ENCODE results near the gene CREB1. TPM values are rescaled to one million over a fixed set of nuclear protein-coding genes. Genes with fewer than 3 reads are reported as not detected.

Gene CREB1
- total RNA-seq, 1 experiment from 2014 or later: 43.5 TPM

DNA sequence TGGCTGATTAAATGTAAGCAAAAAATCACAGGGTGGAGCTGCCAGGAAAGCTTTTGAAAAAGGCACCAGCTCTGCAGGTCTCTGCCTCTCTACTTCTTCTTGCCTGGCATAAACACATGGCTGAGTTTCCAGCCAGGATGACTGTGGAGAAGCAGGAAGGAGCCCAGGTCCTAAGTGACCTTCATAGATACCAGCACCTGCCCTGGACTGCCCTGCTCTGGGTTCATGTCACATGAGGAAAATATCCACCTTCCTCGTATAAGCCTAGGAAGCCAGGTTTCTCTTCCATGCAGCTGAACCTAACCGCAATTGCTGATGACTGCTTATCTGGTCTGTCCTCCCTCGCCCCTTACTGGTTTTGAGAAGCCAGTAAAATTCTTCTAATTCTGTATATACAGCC, 47.8 kb upstream of the CREB1 start:
- Histone ChIP-seq H3K4me2 (ENCODE audit: low read length) (peak overlapping the region; percentile 47; the same call in 1 of the 2 replicates), H3K9me3 (ENCODE audit: low read length) (no peaks in the 10 kb centered on the region), H3K4me1 (ENCODE audit: insufficient read depth, low read length) (peaks cover 34% of the 10 kb centered on the region), H3K79me2 (ENCODE audit: low read length) (no peaks in the 10 kb centered on the region), H3K4me3 (ENCODE audit: low read length) (no peak overlapping the region), H3F3A (ENCODE audit: low read length, unreplicated experiment) (no peaks in the 10 kb centered on the region), H3K36me3 (ENCODE audit: low read depth, low read length) (no peaks in the 10 kb centered on the region), H3K27me3 (ENCODE audit: low read length) (no peaks in the 10 kb centered on the region), H3K27ac (ENCODE audit: low read length) (peak overlapping the region; percentile 59; the same call in 1 of the 2 replicates), H2AFZ (ENCODE audit: low read length) (0 out of 2 replicates have a peak overlapping the region, but pooled peaks have one; percentile 25), H3K9me2 (replicated peaks; ENCODE audit: low read length) (no peaks in the 10 kb centered on the region), H3K9ac (ENCODE audit: low read length) (no peak overlapping the region), H4K20me1 (ENCODE audit: low read length) (no peaks in the 10 kb centered on the region)
- ChIA-PET CTCF (no interaction called here), POLR2A (ENCODE audit: unreplicated experiment) (no interaction called here)
- ATAC-seq (no peak), DNase-seq (no peak)
- TF ChIP-seq EZH2phosphoT487 (IDR thresholded peaks at IDR 0.05; ENCODE audit: borderline replicate concordance, low read length) (no peak), EZH2 (IDR thresholded peaks at IDR 0.05; ENCODE audit: low read length, unreplicated experiment) (no peak)
- TF ChIP-seq, protein P1, sequence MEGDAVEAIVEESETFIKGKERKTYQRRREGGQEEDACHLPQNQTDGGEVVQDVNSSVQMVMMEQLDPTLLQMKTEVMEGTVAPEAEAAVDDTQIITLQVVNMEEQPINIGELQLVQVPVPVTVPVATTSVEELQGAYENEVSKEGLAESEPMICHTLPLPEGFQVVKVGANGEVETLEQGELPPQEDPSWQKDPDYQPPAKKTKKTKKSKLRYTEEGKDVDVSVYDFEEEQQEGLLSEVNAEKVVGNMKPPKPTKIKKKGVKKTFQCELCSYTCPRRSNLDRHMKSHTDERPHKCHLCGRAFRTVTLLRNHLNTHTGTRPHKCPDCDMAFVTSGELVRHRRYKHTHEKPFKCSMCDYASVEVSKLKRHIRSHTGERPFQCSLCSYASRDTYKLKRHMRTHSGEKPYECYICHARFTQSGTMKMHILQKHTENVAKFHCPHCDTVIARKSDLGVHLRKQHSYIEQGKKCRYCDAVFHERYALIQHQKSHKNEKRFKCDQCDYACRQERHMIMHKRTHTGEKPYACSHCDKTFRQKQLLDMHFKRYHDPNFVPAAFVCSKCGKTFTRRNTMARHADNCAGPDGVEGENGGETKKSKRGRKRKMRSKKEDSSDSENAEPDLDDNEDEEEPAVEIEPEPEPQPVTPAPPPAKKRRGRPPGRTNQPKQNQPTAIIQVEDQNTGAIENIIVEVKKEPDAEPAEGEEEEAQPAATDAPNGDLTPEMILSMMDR (conservative IDR thresholded peaks at IDR 0.05; ENCODE audit: low read depth, low read length): no peak
- intact Hi-C loops (cut with micrococcal nuclease): no loop called here
- no TSS peak for BruUV-seq (replicated peaks)

DNA sequence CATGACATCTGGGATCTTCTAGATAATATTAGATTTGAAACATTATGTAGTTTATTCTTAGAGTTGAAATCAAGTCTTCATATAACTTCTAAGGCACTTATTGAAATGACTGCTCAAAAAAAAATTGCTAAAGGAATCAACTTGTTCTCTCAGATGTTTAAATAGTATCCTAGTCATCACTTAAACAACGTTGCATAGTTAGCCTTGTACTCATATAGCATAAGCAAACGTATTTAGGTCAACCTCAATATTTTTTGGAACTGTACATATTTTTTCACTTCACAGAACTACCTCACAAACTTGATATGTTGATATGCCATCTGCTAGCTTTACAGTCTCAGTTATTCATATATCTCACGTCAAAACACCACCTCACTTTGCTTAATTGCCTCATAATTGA, 47.1 kb upstream of the CREB1 start:
- CTCF ChIA-PET: no interaction called here
- POLR2A ChIA-PET (ENCODE audit: unreplicated experiment): no interaction called here
- peaks cover 36% of the 10 kb centered on the region for H3K4me1 ChIP-seq (ENCODE audit: insufficient read depth, low read length)
- no peak overlapping the region for H2AFZ ChIP-seq (ENCODE audit: low read length)
- H3K9ac ChIP-seq (ENCODE audit: low read length): no peak overlapping the region
- TF ChIP-seq EZH2 (IDR thresholded peaks at IDR 0.05; ENCODE audit: low read length, unreplicated experiment) (no peak), EZH2phosphoT487 (IDR thresholded peaks at IDR 0.05; ENCODE audit: borderline replicate concordance, low read length) (no peak)
- peak overlapping the region; percentile 15; the same call in 1 of the 2 replicates for H3K4me3 ChIP-seq (ENCODE audit: low read length)
- peak; percentile 81 for ATAC-seq
- H4K20me1 ChIP-seq (ENCODE audit: low read length): no peaks in the 10 kb centered on the region
- peak overlapping the region; percentile 47 for H3K4me2 ChIP-seq (ENCODE audit: low read length)
- peak overlapping the region; percentile 59 for H3K27ac ChIP-seq (ENCODE audit: low read length)
- no peaks in the 10 kb centered on the region for H3K9me3 ChIP-seq (ENCODE audit: low read length)
- no peaks in the 10 kb centered on the region for H3K9me2 ChIP-seq (replicated peaks; ENCODE audit: low read length)
- H3F3A ChIP-seq (ENCODE audit: low read length, unreplicated experiment): no peaks in the 10 kb centered on the region
- H3K79me2 ChIP-seq (ENCODE audit: low read length): no peaks in the 10 kb centered on the region
- BruUV-seq (replicated peaks): no TSS peak
- no peaks in the 10 kb centered on the region for H3K36me3 ChIP-seq (ENCODE audit: low read depth, low read length)
- DNase-seq: peak; percentile 70
- intact Hi-C loops (cut with micrococcal nuclease): no loop called here
- H3K27me3 ChIP-seq (ENCODE audit: low read length): no peaks in the 10 kb centered on the region

DNA sequence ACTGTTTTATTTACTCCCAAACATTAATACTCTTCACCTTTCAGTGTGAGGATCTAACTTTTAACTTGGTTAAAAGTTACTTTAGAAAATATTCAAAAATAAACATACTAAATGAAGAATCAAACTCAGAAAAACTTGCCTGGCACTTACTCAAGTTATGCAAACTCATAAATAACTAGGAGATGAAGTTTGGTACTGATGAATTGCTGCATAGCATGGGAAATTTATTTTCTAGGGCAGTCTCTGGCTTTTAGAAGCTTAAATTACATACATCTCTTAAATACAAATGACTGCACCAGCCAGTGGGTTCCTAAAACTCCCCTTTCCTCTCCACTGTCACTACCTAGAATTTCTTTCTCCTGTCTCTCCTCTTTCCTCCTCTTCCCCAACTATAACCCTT, 46.7 kb upstream of the CREB1 start:
- intact Hi-C loops (cut with micrococcal nuclease): no loop called here
- ChIA-PET CTCF (no interaction called here), POLR2A (ENCODE audit: unreplicated experiment) (no interaction called here)
- TF ChIP-seq EZH2phosphoT487 (IDR thresholded peaks at IDR 0.05; ENCODE audit: borderline replicate concordance, low read length) (no peak), EZH2 (IDR thresholded peaks at IDR 0.05; ENCODE audit: low read length, unreplicated experiment) (no peak)
- TF ChIP-seq, protein P1 (conservative IDR thresholded peaks at IDR 0.05; ENCODE audit: low read depth, low read length): no peak
- no peaks in the 10 kb centered on the region for H3K79me2 ChIP-seq (ENCODE audit: low read length)
- peak overlapping the region; percentile 15; the same call in 1 of the 2 replicates for H3K4me3 ChIP-seq (ENCODE audit: low read length)
- H2AFZ ChIP-seq (ENCODE audit: low read length): no peak overlapping the region
- peaks cover 39% of the 10 kb centered on the region for H3K4me1 ChIP-seq (ENCODE audit: insufficient read depth, low read length)
- H3K27ac ChIP-seq (ENCODE audit: low read length): peak overlapping the region; percentile 59
- H4K20me1 ChIP-seq (ENCODE audit: low read length): no peaks in the 10 kb centered on the region
- ATAC-seq: no peak; the same call in 1 of the 2 replicates
- no peaks in the 10 kb centered on the region for H3K36me3 ChIP-seq (ENCODE audit: low read depth, low read length)
- no peak overlapping the region for H3K9ac ChIP-seq (ENCODE audit: low read length)
- peak overlapping the region; percentile 47 for H3K4me2 ChIP-seq (ENCODE audit: low read length)
- no peaks in the 10 kb centered on the region for H3F3A ChIP-seq (ENCODE audit: low read length, unreplicated experiment)
- no peaks in the 10 kb centered on the region for H3K27me3 ChIP-seq (ENCODE audit: low read length)
- no TSS peak for BruUV-seq (replicated peaks)
- H3K9me2 ChIP-seq (replicated peaks; ENCODE audit: low read length): no peaks in the 10 kb centered on the region
- no peaks in the 10 kb centered on the region for H3K9me3 ChIP-seq (ENCODE audit: low read length)
- DNase-seq: peak; percentile 9

Data from PC-3 (cell line).